HG02571 (cell line): ENCODE results near the gene ROCK1.

Experiments
- ATAC-seq: cut with Tn5 transposase; IDR thresholded peaks from one replicate; pipeline ENCODE4 v1.9.1; 2021; ENCODE audit warnings: mild to moderate bottlenecking, moderate library complexity; ENCODE audit not compliant: unreplicated experiment

The ROCK1 gene

GRCh38 chr18:21109936-21110712 is 1.5 kb downstream of the ROCK1 start:
- no peak for ATAC-seq

GRCh38 chr18:21105936-21106335 is 5.7 kb downstream of the ROCK1 start:
- no peak for ATAC-seq

- no peak for ATAC-seq
Observed at GRCh38 chr18:21101172-21101571, 10.4 kb downstream of the ROCK1 start.

GRCh38 chr18:21100678-21101077 is 10.9 kb downstream of the ROCK1 start:
- no peak for ATAC-seq

- ATAC-seq, result no peak
Observed at GRCh38 chr18:21100146-21100545, 11.5 kb downstream of the ROCK1 start.

GRCh38 chr18:21099442-21099841 is 12.2 kb downstream of the ROCK1 start:
- ATAC-seq, result peak; percentile 74

GRCh38 chr18:21096760-21097159 is 14.9 kb downstream of the ROCK1 start:
- no peak for ATAC-seq

- ATAC-seq, result no peak
Observed at GRCh38 chr18:21093133-21093532, 18.5 kb downstream of the ROCK1 start.

GRCh38 chr18:21090680-21091079 is 20.9 kb downstream of the ROCK1 start:
- no peak for ATAC-seq

GRCh38 chr18:21085579-21086166 is 25.9 kb downstream of the ROCK1 start:
- no peak for ATAC-seq

GRCh38 chr18:21084511-21085078 is 27.0 kb downstream of the ROCK1 start:
- ATAC-seq, result no peak

GRCh38 chr18:21083017-21083416 is 28.6 kb downstream of the ROCK1 start:
- no peak for ATAC-seq

- ATAC-seq, result no peak
Observed at GRCh38 chr18:21081426-21081825, 30.2 kb downstream of the ROCK1 start.

- ATAC-seq, result no peak
Observed at GRCh38 chr18:21080576-21080975, 31.0 kb downstream of the ROCK1 start.

GRCh38 chr18:21074336-21075323 is 37.0 kb downstream of the ROCK1 start:
- ATAC-seq, result no peak

GRCh38 chr18:21073180-21073579 is 38.4 kb downstream of the ROCK1 start:
- ATAC-seq, result no peak

- ATAC-seq, result no peak
Observed at GRCh38 chr18:21071071-21071470, 40.5 kb downstream of the ROCK1 start.

- no peak for ATAC-seq
Observed at GRCh38 chr18:21069468-21069867, 42.1 kb downstream of the ROCK1 start.

- no peak for ATAC-seq
Observed at GRCh38 chr18:21064347-21064746, 47.3 kb downstream of the ROCK1 start.

- ATAC-seq, result no peak
Observed at GRCh38 chr18:21063011-21063410, 48.6 kb downstream of the ROCK1 start.

- ATAC-seq, result no peak
Observed at GRCh38 chr18:21057112-21057511, 54.5 kb downstream of the ROCK1 start.
